Muscle of leg (tissue), 11 donors: ENCODE measurements around the gene KREMEN2. TPM values are rescaled to one million over a fixed set of nuclear protein-coding genes. Genes with fewer than 3 reads are reported as not detected.

ENCODE experiments used
- DNase-seq: peaks from one replicate; pipeline ENCODE4 v3.0.0; 2013
- H3K27ac ChIP-seq: one replicate; pipeline ENCODE4 v1.5.1; 2013; ENCODE audit warnings: mild to moderate bottlenecking, low read length, control low read depth
- H3K27me3 ChIP-seq: one replicate; pipeline ENCODE4 v1.6.1; 2013; ENCODE audit warnings: low read length; ENCODE audit not compliant: control insufficient read depth, insufficient read depth
- H3K36me3 ChIP-seq: one replicate; pipeline ENCODE4 v1.6.1; 2013; ENCODE audit warnings: low read length; ENCODE audit not compliant: control insufficient read depth, insufficient read depth
- H3K4me1 ChIP-seq: one replicate; pipeline ENCODE4 v1.6.1; 2013; ENCODE audit warnings: low read length; ENCODE audit not compliant: control insufficient read depth, insufficient read depth
- H3K4me3 ChIP-seq: one replicate; pipeline ENCODE4 v1.5.1; 2013; ENCODE audit warnings: low read length, control low read depth
- H3K9me3 ChIP-seq: replicated peaks from 2 replicates; pipeline ENCODE4 v1.6.1; 2013; ENCODE audit warnings: low read depth, low read length; ENCODE audit not compliant: control insufficient read depth
- WGBS: methylation state at CpG from one replicate; pipeline ENCODE4 v1.1.5; 2013; ENCODE audit warnings: missing lambda C conversion rate; ENCODE audit not compliant: insufficient coverage; 5-methylcytosine and 5-hydroxymethylcytosine counted together
- polyA plus RNA-seq, 8 donors: library from polyadenylated mRNA; unstranded; fragments of 120-200 nt; gene quantifications; one replicate each; pipeline versions ENCODE4 v1.2.1 to v1.2.3, GENCODE V29; 2013; ENCODE audit warnings: inconsistent platforms in 1 of 8, low replicate concordance in 1 of 8; ENCODE audit not compliant: insufficient read length in 8 of 8, insufficient read depth in 1 of 8
- total RNA-seq: library from RNA; stranded (reverse); fragments of 120-200 nt; gene quantifications from one replicate; pipeline ENCODE4 v1.2.4, GENCODE V29; 2013

KREMEN2 gene
- total and polyA plus RNA-seq, 9 donors, result 3.5 to 22.0 (median 8.7) TPM

GRCh38 chr16:2963074-2963722 is 877 bp upstream of the KREMEN2 start:
- Histone ChIP-seq H3K4me3 (peak overlapping the region; percentile 1), H3K36me3 (no peaks in the 10 kb centered on the region), H3K27ac (no peak overlapping the region), H3K9me3 (no peaks in the 10 kb centered on the region), H3K27me3 (peaks cover 80% of the 10 kb centered on the region), H3K4me1 (peaks cover 44% of the 10 kb centered on the region)
- 2% methylated on average over 22 of the region's 40 CpGs for WGBS
- no peak for DNase-seq

GRCh38 chr16:2964475-2965336 is 631 bp downstream of the KREMEN2 start:
- under 1% methylated on average over 59 of the region's 68 CpGs for WGBS
- no peak overlapping the region for H3K27ac ChIP-seq
- H3K9me3 ChIP-seq, result no peaks in the 10 kb centered on the region
- H3K4me3 ChIP-seq, result peak overlapping the region; percentile 10
- no peaks in the 10 kb centered on the region for H3K36me3 ChIP-seq
- peak; percentile 30 for DNase-seq
- peaks cover 81% of the 10 kb centered on the region for H3K27me3 ChIP-seq
- peaks cover 53% of the 10 kb centered on the region for H3K4me1 ChIP-seq

GRCh38 chr16:2966043-2966807 is 2.1 kb downstream of the KREMEN2 start:
- no peak overlapping the region for H3K4me3 ChIP-seq
- WGBS, result 47% methylated on average over 22 of the region's 39 CpGs

GRCh38 chr16:2966808-2967191 is 2.7 kb downstream of the KREMEN2 start:
- Histone ChIP-seq H3K36me3 (peaks cover 6% of the 10 kb centered on the region), H3K4me3 (no peak overlapping the region), H3K27me3 (peaks cover 72% of the 10 kb centered on the region), H3K4me1 (peaks cover 65% of the 10 kb centered on the region), H3K9me3 (no peaks in the 10 kb centered on the region), H3K27ac (no peak overlapping the region)
- no peak for DNase-seq
- WGBS, result 2% methylated on average over 46 of the region's 46 CpGs

More at GRCh38 chr16:2966043-2966807, 2.1 kb downstream of the KREMEN2 start:
- H3K9me3 ChIP-seq, result no peaks in the 10 kb centered on the region
- peaks cover 78% of the 10 kb centered on the region for H3K27me3 ChIP-seq
- DNase-seq, result no peak
- peaks cover under 1% of the 10 kb centered on the region for H3K36me3 ChIP-seq
- peaks cover 62% of the 10 kb centered on the region for H3K4me1 ChIP-seq
- no peak overlapping the region for H3K27ac ChIP-seq

DNA sequence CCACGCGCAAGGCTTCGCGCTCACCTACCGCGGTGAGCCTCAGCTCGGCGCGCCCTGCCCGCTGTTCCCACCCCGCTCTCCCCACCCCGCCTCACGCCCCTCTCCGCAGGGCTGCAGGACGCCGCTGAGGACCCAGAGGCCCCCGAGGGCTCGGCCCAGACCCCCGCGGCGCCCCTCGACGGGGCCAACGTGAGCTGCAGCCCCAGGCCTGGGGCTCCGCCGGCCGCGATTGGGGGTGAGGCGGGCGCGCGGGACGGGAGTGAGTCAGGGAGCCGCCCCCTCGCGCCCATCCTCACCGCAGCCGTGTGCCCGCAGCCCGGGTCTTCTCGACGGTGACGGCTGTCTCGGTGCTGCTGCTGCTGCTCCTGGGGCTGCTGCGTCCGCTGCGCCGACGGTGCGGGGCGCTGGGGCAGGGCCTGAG is 3.1 kb downstream of the KREMEN2 start:
- Histone ChIP-seq H3K36me3 (peaks cover 6% of the 10 kb centered on the region), H3K4me1 (peaks cover 69% of the 10 kb centered on the region), H3K27me3 (peaks cover 68% of the 10 kb centered on the region), H3K27ac (no peak overlapping the region), H3K9me3 (no peaks in the 10 kb centered on the region), H3K4me3 (no peak overlapping the region)
- DNase-seq, result no peak
- 5% methylated on average over 48 of the region's 51 CpGs for WGBS

- Histone ChIP-seq H3K36me3 (peaks cover 6% of the 10 kb centered on the region), H3K27ac (no peak overlapping the region), H3K4me3 (no peak overlapping the region), H3K27me3 (peaks cover 63% of the 10 kb centered on the region), H3K9me3 (no peaks in the 10 kb centered on the region), H3K4me1 (peaks cover 71% of the 10 kb centered on the region)
- 43% methylated on average over 33 of the region's 33 CpGs for WGBS
- DNase-seq, result no peak
These were observed 3.7 kb downstream of the KREMEN2 start for GRCh38 chr16:2967721-2968161.

- peaks cover 71% of the 10 kb centered on the region for H3K4me1 ChIP-seq
- no peak overlapping the region for H3K27ac ChIP-seq
- H3K9me3 ChIP-seq, result no peaks in the 10 kb centered on the region
- H3K4me3 ChIP-seq, result peak overlapping the region; percentile 41
- no peak for DNase-seq
- H3K36me3 ChIP-seq, result peaks cover 6% of the 10 kb centered on the region
- WGBS, result 12% methylated on average over 17 of the region's 18 CpGs
- peaks cover 57% of the 10 kb centered on the region for H3K27me3 ChIP-seq
These were observed 4.3 kb downstream of the KREMEN2 start for GRCh38 chr16:2968368-2968737.

- H3K36me3 ChIP-seq, result peaks cover 10% of the 10 kb centered on the region
- peaks cover 51% of the 10 kb centered on the region for H3K27me3 ChIP-seq
- WGBS, result 1% methylated on average over 98 of the region's 98 CpGs
- H3K9me3 ChIP-seq, result no peaks in the 10 kb centered on the region
- H3K4me3 ChIP-seq, result peak within 1 kb of the TSS; percentile 52
- H3K4me1 ChIP-seq, result peaks cover 69% of the 10 kb centered on the region
- H3K27ac ChIP-seq, result no peak within 1 kb of the TSS
- DNase-seq, result peak; percentile 94
These were observed 4.9 kb downstream of the KREMEN2 start, which contains the start of gene PAQR4 for GRCh38 chr16:2968738-2969544. Gene PAQR4, plus strand, starts transcription at chr16:2969348. Its CDS starts 327 bp downstream, at chr16:2969675.
